Stimulated activated naive CD8-positive, alpha-beta T cell treated with anti-CD3 and anti-CD28 coated beads, Interleukin-15, Interleukin-2, amounts not matched to agents 100 U/mL and 50 U/mL, for 24 hours (primary cell): ENCODE data around the gene MAGI1.

Experiments
- ATAC-seq: fragments of 150-1000 bp; cut with Tn5 transposase; one replicate; pipeline ENCODE4 v1.10.0; 2021
- DNase-seq: peaks from one replicate; pipeline ENCODE4 v3.0.0; 2021

Gene MAGI1

GRCh38 chr3:65350801-65351476 is 687.8 kb downstream of the MAGI1 start:
- DNase-seq = no peak
- ATAC-seq = no peak

- DNase-seq = no peak
- no peak for ATAC-seq
Observed at GRCh38 chr3:65348398-65348995, 690.2 kb downstream of the MAGI1 start.

- ATAC-seq (no peak), DNase-seq (no peak)
Observed at GRCh38 chr3:65347166-65347565, 691.6 kb downstream of the MAGI1 start.

- DNase-seq (no peak), ATAC-seq (no peak)
Observed at GRCh38 chr3:65344846-65345245, 693.9 kb downstream of the MAGI1 start.

GRCh38 chr3:65344444-65344843 is 694.3 kb downstream of the MAGI1 start:
- ATAC-seq = no peak
- DNase-seq = no peak

DNA sequence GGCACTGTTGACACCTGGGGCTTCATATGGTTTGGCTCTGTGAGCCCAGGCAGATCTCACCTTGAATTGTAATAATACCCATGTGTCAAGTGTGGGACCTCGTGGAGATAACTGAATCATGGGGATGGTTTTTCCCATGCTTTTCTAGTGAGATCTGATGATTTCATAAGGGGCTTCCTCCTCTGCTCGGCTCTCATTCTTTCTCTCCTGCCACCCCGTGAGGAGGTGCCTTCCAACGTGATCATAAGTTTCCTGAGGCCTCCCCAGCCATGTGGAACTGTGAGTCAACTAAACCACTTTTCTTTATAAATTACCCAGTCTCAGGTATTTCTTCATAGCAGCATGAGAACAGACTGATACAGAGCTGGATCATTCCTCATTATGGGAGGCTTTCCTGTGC is 695.0 kb downstream of the MAGI1 start:
- ATAC-seq = no peak
- no peak for DNase-seq

- ATAC-seq (no peak), DNase-seq (no peak)
Observed at GRCh38 chr3:65343026-65343425, 695.7 kb downstream of the MAGI1 start.

- ATAC-seq (no peak), DNase-seq (peak; percentile 32)
Observed at GRCh38 chr3:65342084-65342683, 696.5 kb downstream of the MAGI1 start.

- ATAC-seq (no peak), DNase-seq (no peak)
Observed at GRCh38 chr3:65339192-65339740, 699.5 kb downstream of the MAGI1 start.

- DNase-seq = no peak
- ATAC-seq = no peak
Observed at GRCh38 chr3:65338571-65338970, 700.1 kb downstream of the MAGI1 start.

DNA sequence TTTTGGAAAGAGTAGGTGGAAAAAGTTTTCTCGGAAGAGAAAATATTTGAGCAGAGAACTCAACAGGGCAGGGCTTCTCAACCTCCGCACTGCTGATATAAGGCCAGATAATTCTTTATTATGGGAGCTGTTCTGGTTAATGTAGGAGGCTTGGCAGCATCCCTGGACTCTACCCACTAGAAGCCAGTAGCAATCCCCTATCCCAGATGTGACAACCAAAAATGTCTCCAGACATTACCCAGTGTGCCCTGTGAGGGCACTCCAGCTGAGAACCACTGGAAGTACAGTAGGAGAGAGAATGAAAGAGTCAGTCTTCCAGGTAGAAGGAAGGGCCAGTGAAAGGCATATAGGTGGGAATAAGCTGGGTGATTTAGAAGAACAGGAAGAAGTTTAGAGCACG is 703.1 kb downstream of the MAGI1 start:
- ATAC-seq = no peak
- no peak for DNase-seq

GRCh38 chr3:65334045-65334665 is 704.6 kb downstream of the MAGI1 start:
- ATAC-seq (no peak), DNase-seq (no peak)

DNA sequence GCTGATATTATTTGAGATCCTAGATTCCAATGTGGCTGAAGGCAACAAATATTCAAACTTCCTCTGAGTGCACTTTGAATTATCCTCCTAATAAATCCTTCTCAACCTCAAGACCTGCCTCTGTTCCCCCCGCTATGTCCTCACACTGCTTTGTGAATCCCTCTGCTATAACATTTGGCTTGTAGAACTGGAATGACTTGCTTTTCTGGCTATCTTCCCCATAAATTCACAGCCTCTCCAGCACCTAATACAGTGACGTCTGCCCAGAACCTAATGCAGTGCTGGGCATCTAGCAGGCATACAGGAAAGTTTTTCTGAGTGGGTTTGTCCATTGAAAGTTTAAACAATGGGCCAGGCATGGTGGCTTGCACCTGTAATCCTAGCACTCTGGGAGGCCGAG is 707.0 kb downstream of the MAGI1 start:
- no peak for ATAC-seq

GRCh38 chr3:65330072-65330471 is 708.6 kb downstream of the MAGI1 start:
- no peak for DNase-seq
- ATAC-seq = no peak

More for the DNA sequence above, 707.0 kb downstream of the MAGI1 start:
- no peak for DNase-seq

GRCh38 chr3:65328148-65328547 is 710.6 kb downstream of the MAGI1 start:
- no peak for DNase-seq
- ATAC-seq = no peak

DNA sequence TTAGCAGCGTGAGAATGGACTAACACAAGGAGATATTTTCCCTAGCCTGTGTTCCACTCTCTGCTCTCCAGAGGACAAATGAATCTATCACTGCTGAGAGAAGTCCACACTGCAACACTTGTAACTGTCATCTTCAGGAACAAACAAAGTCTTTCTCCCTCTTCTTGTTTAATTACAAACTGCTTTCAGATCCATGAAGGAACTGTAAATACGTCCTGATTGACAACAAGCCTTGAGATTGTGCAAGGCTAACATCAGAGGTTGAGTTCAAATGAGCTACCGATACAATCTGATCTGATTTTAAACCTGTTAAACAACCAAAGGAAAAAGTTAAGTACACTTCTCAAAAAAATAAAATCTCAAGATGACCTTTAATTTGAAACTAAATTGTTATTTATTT is 712.1 kb downstream of the MAGI1 start:
- ATAC-seq (no peak), DNase-seq (no peak)

DNA sequence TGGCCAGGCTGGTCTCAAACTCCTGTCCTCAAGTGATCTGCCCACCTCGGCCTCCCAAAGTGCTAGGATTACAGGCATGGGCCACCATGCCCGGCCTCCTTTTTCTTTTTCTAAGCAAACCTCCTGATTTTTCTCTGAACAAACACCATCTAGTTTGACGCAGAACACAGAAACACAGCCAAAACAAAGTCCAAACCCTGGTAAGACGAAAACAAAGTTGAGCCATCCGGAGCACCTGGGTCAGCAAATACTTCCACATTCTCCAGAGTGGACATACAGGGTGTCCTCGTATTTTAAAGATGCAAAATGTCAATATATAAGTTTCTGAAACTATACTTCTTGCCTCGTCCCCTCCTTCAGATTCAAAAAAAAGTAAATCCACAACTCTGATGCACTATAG is 715.8 kb downstream of the MAGI1 start:
- no peak for DNase-seq
- ATAC-seq = no peak

- ATAC-seq = no peak
- no peak for DNase-seq
Observed at GRCh38 chr3:65318231-65318630, 720.5 kb downstream of the MAGI1 start.

DNA sequence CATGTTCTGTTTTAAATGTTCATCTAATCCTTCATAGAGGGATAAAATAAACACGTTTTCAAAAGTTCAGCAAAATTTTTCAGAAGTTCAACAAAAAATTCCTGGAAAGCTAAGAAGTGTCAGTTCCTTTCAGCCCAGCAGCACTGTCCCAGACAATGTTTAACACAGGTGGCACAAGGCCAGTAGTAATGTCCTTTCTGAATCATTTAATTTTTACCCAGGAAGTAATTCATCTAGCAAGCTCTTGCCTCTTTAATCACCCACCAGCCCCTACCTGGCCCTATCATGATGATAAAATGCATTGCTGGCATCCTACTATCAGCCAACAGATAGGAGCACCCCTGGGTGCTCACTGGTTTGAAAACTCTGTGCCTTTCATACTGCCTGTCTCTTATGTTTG is 723.8 kb downstream of the MAGI1 start:
- no peak for ATAC-seq

DNA sequence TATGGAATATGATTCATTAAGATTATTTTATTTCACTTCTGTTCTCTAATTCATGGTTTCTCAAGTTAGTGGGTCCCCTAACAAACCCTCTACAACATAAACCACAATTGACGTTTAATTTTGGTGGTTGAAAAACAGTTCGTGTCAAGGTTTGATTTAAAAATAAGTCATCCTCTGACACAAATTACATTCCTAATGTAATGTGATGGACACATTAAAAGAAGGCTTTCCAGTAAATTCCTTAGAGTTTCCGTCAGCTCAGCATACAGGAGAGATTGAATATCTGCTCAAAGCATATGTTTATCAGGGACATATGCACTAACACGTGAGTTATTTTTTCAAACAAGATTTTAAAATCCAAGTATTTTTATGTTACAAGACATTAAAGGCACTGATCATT is 724.4 kb downstream of the MAGI1 start:
- DNase-seq (no peak), ATAC-seq (no peak)

More for the DNA sequence above, 723.8 kb downstream of the MAGI1 start:
- no peak for DNase-seq

- ATAC-seq (no peak), DNase-seq (no peak)
Observed at GRCh38 chr3:65313666-65314065, 725.1 kb downstream of the MAGI1 start.

DNA sequence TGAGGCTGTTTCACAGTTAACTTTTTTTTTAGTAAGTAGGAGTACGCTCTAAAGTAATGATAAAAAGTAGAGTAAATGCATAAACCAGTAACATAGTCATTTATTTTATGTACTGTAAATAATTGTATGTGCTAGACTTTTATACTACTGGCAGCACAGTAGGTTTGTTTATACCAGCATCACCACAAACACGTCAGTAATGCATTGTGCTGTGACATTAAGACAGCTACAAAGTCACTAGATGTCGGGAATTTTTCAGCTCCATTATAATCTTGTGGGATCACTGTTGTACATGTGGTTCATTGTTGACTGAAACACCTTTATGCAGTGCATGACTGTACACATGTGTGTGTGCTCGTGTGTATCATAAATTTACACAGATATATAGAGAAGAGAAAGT is 732.9 kb downstream of the MAGI1 start:
- ATAC-seq = no peak

More for the DNA sequence above, 732.9 kb downstream of the MAGI1 start:
- DNase-seq = no peak
